Measurements from ENCODE around the gene PON2.

- TF ChIP-seq CTCF (IDR thresholded peaks at IDR 0.05) (no peak), POLR2A (IDR thresholded peaks at IDR 0.05; ENCODE audit: low read depth) (no peak), EP300 (IDR thresholded peaks at IDR 0.05) (no peak)
These were observed 38.6 kb upstream of the PON2 start for GRCh38 chr7:95473276-95473985.

All from esophagus muscularis mucosa (tissue), 4 donors.